ENCODE data around the gene UBTD1.

UBTD1 gene

DNA sequence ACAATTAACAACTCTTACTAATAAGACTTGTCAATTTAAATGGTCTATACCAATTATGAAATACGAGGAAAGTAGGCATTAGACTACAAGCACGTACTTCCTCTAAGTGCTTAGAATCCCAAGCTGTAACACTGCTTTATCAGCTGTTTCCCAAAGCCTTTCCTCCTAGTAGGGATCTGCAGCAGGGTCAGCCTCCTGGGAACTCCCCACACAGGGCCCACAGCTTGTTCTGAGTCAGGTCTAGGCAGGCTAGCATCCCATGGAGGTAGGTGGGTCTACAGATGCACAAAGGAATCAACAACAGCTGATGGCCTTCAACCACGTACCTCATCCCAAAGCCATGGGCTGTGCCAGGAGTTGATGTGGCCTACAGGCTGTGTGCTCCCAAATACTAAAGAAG lies 15.2 kb upstream of the UBTD1 start:
- DNase-seq (ENCODE audit: low read depth in 3 of 3), result no peak

DNA sequence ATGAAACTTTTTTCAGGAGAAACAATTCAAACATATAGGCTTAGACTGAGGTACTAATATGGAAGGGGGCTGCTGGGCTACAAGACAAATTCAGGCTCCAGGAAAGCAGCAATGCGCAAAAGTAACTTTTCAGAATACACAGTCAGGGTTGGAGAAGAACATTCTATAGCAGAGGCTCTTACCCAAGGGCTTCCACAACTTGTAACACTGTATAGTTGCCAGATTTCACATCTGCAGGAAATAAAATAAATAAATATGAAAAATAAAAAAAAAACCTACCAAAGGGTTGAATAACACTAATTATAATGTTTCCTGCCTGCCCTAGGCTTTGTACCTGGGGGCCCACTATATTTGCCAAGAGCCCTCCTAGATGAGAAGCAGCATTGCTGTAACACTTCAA lies 14.8 kb upstream of the UBTD1 start:
- DNase-seq (ENCODE audit: low read depth in 3 of 3), result no peak

DNA sequence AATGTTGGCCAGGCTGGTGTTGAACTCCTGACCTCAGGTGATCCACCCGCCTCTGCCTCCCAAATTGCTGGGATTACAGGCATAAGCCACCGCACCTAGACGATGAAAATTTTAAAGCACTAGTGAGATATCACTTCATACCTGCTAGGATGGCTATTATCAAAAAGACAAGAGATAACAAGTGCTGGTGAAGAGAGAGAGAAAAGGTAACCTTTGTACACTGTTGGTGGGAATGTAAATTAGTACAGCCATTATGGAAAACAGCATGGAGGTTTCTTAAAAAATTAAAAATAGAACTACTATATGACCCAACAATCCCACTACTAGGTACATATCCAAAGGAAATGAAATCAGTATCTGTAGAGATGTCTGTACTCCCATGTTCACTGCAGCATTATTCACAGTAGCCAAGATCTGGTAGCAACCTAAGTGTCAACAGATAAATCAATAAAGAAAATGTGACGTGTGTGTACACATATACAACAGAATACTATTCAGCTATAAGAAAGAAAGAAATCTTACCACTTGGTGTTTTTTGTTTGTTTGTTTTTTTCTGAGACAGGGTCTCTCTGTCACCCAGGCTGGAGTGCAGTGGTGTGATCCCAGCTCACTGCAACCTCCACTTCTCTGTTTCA lies 13.0 kb upstream of the UBTD1 start:
- no peak for DNase-seq (ENCODE audit: low read depth in 3 of 3)

DNA sequence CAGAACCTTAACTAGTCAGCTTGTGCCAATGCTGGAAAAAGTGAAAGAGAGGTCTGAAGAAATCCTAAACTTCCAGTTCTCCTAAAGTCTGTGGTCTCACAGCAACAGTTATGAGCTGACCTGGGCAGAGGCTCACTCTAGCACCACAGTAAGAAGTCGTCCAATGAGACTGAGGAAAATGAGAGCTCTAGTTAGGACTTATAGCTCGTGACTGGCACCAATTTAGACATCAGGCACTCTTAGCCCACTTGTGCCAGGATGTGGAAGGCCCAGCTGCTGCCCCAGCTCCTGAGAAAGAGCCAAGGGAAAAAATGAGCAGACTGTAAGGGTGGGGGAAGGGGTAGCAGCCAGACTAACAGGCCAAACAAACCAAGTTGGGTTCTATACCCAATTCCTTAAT lies 8.1 kb upstream of the UBTD1 start:
- no peak for DNase-seq (ENCODE audit: low read depth in 3 of 3)

- no peak for DNase-seq (ENCODE audit: low read depth in 3 of 3)
Measured at GRCh38 chr10:97494151-97494550, 4.6 kb upstream of the UBTD1 start.

DNA sequence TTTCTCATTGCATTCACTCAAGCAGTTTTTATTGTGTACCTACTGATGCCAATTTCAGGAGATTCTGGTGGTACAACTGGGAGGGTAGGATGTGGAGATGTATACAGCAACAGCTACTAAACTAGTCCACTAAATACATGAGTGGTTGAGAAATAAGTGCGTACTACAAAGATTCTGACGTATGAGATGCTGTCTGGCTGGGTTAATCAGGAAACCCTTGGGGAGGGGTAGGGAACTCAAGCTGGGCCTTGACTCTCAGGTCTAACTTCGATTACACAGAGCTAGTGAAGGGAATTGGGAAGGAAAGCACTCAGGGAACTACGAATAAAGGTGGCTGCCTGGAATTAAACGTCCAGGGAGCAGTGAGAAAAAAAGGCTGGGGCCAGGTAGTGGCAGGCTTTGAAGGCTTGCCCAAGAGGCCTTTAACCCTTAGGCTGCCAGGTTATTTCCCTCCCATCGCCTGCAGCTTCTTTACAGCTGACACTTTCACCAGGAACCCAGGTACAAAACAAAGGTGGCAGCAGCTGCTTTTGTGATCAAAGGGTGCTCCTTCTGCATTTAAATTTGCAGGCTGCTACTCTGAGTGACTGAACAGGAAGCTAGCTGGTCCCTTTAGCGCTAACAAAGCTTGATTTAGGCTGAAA lies 3.7 kb upstream of the UBTD1 start:
- no peak for DNase-seq (ENCODE audit: low read depth in 3 of 3)

GRCh38 chr10:97497572-97498075 lies 1.1 kb upstream of the UBTD1 start:
- DNase-seq (ENCODE audit: low read depth in 3 of 3), result peak; percentile 62 to 80 (median 68)

DNA sequence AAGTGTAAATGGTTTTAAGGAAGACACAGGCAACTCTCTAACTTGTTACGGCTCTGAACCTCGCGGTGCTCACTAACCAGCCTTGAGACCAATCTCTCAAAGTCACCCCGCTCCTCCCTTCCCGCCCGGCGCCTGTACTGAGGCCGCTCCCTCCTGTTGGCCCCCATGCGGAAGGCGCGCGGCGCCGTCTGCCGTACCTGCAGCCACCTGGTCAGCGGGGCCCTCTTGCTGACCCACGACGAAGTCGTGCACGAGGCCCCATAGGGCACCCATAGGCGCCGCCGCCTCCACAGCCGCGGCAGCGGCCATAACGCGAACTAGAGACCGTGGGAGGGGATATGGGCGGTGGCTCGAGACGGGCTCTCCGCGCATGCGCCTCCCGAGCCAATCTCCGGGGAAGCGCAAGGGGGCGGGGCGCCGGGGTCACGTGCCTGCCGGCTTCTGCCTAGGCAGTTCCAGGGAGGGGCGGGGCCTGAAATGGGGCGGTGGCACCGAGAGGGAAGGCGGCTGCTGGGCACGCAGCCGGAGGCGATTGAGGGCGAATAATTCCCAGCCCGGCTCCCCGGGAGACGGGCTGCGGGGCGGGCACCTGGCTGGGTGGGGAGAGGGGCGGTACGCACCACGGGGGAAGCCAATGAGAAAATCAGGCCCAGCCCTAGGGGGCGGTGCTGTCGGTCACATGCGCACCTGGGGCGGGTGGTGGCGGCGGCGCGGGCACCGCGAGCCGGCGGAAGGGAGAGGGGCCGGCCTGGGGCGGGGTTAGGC lies 466 bp upstream of the UBTD1 start, which contains the start of gene MMS19:
Gene MMS19 (minus strand): TSS at position 347 of the 765 bp plus-strand sequence. CDS start 38 bp downstream, at position 309.
- DNase-seq (ENCODE audit: low read depth in 3 of 3), result peak; percentile 99 to 100 (median 99)

- DNase-seq (ENCODE audit: low read depth in 3 of 3), result no peak
Measured at GRCh38 chr10:97499561-97500296, 1.0 kb downstream of the UBTD1 start.

- DNase-seq (ENCODE audit: low read depth in 3 of 3), result no peak
Measured at GRCh38 chr10:97500297-97500575, 1.5 kb downstream of the UBTD1 start.

DNA sequence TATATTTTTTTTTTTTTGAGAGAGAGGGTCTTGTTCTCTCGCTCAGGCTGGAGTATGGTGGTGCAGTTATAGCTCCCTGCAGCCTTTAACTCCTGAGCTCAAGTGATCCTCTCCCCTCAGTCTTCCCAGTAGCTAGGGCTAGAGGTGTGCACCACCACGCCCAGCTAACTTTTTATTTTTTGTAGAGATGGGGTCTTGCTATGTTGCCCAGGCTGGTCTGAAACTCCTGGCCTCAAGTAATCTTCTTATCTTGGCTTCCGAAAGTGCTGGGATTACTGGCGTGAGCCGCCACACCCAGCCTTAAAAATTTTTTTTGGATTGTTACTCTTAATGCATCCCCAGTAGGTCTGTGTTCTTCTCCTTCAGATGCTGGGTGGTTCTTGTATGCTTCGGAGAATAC lies 4.2 kb downstream of the UBTD1 start:
- no peak for DNase-seq (ENCODE audit: low read depth in 3 of 3)

GRCh38 chr10:97503406-97503805 lies 4.7 kb downstream of the UBTD1 start:
- DNase-seq (ENCODE audit: low read depth in 3 of 3), result no peak

- no peak for DNase-seq (ENCODE audit: low read depth in 3 of 3)
Measured at GRCh38 chr10:97505152-97505551, 6.4 kb downstream of the UBTD1 start.

DNA sequence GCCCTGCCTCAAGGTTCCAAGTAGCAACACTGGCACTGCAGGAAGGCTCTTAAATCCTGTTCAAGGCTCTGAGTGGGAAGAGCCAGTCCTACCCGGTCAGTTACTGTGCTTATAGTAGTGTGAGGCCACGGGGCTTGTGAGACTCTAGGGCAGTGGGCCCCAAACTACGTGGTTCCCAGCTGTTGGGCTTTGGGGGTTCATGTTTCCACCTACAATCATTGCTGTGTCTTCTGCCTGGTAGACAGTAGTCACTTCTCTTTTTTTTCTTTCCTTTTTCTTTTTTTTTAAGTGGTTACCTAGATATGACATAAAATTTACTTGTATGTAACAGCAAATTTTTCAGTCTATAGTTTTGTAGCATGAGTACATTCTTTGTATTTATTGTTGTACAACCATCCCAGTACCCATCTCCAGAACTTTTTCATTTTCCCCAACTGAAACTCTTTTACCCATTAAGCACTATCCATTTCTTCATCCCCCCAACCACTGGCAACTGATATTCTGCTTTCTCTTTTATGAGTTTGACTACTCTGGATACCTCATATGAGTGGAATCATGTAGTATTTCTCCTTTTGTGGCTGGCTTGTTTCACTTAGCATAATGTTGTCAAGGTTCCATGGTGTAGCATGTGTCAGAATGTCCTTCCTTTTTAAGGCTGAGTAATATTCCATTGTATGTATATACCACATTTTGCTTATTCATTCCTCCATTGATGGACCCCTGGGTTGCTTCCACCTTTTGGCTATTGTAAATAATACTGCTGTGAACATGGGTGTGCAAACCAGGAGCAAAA lies 7.7 kb downstream of the UBTD1 start:
- no peak for DNase-seq (ENCODE audit: low read depth in 3 of 3)

GRCh38 chr10:97508342-97508741 lies 9.6 kb downstream of the UBTD1 start:
- no peak for DNase-seq (ENCODE audit: low read depth in 3 of 3)

DNA sequence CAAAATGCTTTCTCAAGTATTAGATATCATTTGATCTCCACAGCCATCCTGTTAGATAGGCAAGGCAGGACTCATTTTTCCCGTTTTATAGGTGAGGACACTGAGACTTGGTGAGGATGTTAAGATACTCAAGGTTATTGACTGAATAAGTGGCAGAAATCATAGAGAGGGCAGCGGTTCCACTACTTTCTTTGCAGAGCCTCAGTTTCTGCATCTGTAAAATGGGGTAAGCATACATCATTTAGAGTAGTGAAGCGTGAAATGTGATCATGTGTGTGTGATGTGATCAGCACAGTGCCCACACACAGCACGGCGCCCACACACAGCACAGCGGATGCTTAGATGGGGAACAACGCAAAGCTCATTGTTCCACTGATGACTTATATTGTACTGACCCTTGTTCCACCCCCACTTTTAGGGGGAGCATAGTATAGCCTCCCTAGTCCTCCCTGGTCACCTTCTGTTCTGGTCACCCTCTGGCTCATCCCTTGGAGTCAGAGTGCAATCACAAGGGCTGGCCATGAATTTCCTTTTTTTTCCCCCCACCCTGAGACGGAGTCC lies 10.5 kb downstream of the UBTD1 start:
- DNase-seq (ENCODE audit: low read depth in 3 of 3), result no peak

DNA sequence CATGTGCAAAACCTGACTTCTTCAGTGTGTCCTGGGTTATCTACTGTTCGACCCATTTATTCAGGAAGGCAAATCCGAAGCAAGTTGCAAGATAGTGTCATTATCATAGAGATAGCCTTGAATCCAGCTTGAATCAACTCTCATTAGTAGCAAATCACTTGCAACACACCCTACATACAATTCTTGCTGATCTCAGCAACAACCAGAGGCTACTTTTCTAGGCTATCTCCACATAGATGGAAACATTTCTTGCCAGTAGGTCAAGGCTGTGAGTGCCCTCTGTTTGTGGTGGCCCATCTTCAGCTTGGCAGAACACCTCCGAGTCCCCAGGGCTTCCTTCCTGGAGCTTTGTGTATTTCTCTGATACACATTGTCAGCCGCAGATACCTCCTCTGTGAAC lies 12.0 kb downstream of the UBTD1 start:
- no peak for DNase-seq (ENCODE audit: low read depth in 3 of 3)

DNA sequence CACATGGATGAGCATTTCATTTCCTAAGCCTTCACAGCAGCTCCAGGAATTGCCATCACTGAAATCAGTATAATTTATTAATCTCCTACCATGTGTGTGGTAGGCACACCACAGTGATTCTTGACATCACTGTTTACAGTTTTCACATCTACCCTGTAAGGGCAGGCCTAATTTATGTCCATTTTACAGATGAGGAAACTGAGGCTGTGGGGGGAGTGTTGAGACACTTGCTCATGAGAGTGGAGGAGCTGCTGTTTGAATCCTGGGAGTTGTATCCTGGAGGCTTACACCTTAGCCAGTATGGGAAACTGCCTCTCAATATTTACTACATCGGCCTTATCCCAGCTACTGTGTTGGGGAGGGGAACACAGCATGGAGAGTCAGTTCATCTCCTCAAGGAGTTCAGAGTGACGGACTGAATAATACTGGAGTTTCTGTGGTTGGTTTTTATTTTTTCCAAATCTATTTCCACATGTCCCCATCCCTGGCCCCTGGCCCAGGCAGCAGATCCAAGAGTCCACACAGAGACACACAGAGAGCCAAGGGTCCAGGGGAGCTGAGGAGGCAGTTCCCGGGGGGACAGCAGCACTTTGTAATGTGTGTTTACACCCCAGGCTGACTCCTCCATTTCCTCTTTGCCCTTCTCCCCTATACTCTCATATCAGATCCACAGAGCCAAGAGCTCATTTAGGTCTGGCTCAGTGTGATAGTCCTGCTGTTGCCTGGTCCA lies 13.2 kb downstream of the UBTD1 start:
- DNase-seq (ENCODE audit: low read depth in 3 of 3), result no peak

DNA sequence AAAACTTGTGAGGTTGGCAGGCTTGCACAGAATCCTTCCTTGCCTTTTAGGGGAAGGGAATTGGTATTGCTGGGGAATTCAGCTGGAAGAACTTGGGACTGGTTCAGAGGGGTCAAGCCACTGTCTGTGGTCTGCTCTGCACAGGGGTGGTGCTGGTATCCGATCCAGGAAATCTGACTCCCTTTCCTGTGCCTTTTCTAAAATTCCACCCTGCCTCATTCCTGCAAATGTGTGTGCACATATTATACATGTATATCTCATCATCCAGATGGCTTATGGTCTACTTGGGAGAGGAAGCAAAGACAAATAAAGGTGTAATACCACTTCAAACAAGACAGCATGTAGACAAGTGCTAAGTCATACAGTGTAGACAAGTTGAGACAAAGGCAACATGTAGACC lies 14.3 kb downstream of the UBTD1 start:
- DNase-seq (ENCODE audit: low read depth in 3 of 3), result no peak

GRCh38 chr10:97514344-97514743 lies 15.6 kb downstream of the UBTD1 start:
- DNase-seq (ENCODE audit: low read depth in 3 of 3), result no peak
